ENCODE data around the gene DOCK1.

The DOCK1 gene

DNA sequence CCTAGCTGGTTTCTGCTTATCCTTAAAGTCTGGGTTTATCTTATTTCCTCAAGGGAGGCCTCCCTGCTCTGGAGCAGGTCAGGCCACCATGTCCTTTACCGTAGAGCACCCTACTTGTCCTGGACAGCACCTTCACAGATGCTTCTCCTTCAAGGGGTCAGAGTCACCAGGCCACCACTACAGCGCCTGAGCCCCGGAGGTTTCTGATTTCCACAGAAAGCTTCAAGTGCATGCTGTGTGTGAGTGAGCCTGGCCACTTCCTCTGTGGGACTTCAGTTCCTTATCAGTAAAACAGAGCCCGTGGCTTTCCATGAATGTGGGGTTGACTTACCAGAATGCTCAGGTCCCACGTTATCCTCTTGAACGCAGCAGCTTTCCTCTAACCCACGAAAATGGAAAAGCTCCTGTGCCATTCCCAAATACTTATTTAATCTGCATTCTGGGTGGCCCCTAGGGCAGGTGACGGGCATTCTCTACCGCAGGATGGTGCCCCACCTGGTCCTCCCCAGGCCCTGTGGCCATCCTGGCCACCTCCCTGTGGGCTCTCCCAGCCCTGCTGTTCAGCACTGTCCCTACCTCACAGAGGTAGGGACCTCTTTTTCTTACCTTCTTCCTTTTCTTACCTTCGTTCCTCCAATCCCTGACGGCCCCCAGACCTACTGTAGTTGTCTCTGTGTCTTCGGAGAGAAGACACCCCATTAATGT, 1.4 kb upstream of the DOCK1 start:
- peak overlapping the region; percentile 79; the same call in 1 of the 2 replicates for H3K4me3 ChIP-seq (ENCODE audit: low read depth, low read length)
- no peak overlapping the region for H3K9ac ChIP-seq (ENCODE audit: low read depth, low read length)
- peaks cover 23% of the 10 kb centered on the region for H3K36me3 ChIP-seq (ENCODE audit: control insufficient read depth, insufficient read depth, low read length)
- no peaks in the 10 kb centered on the region for H3K27me3 ChIP-seq (ENCODE audit: control insufficient read depth, insufficient read depth, low read length)
- H3K4me1 ChIP-seq (ENCODE audit: control insufficient read depth, insufficient read depth, low read length) = peaks cover 14% of the 10 kb centered on the region; the same call in 1 of the 2 replicates
- H3K27ac ChIP-seq (ENCODE audit: low read depth, low read length) = no peak overlapping the region
- peaks cover 4% of the 10 kb centered on the region; the same call in 1 of the 2 replicates for H3K9me3 ChIP-seq (ENCODE audit: control insufficient read depth, insufficient read depth, low read length)

- peaks cover 16% of the 10 kb centered on the region; the same call in 1 of the 2 replicates for H3K4me1 ChIP-seq (ENCODE audit: control insufficient read depth, insufficient read depth, low read length)
- no peak overlapping the region for H3K27ac ChIP-seq (ENCODE audit: low read depth, low read length)
- H3K36me3 ChIP-seq (ENCODE audit: control insufficient read depth, insufficient read depth, low read length) = peaks cover 23% of the 10 kb centered on the region
- H3K9ac ChIP-seq (ENCODE audit: low read depth, low read length) = peak overlapping the region; percentile 81
- peak overlapping the region; percentile 79 for H3K4me3 ChIP-seq (ENCODE audit: low read depth, low read length)
- H3K27me3 ChIP-seq (ENCODE audit: control insufficient read depth, insufficient read depth, low read length) = no peaks in the 10 kb centered on the region
- H3K9me3 ChIP-seq (ENCODE audit: control insufficient read depth, insufficient read depth, low read length) = peaks cover 3% of the 10 kb centered on the region; the same call in 1 of the 2 replicates
Measured at GRCh38 chr10:126904516-126904817, 761 bp upstream of the DOCK1 start.

DNA sequence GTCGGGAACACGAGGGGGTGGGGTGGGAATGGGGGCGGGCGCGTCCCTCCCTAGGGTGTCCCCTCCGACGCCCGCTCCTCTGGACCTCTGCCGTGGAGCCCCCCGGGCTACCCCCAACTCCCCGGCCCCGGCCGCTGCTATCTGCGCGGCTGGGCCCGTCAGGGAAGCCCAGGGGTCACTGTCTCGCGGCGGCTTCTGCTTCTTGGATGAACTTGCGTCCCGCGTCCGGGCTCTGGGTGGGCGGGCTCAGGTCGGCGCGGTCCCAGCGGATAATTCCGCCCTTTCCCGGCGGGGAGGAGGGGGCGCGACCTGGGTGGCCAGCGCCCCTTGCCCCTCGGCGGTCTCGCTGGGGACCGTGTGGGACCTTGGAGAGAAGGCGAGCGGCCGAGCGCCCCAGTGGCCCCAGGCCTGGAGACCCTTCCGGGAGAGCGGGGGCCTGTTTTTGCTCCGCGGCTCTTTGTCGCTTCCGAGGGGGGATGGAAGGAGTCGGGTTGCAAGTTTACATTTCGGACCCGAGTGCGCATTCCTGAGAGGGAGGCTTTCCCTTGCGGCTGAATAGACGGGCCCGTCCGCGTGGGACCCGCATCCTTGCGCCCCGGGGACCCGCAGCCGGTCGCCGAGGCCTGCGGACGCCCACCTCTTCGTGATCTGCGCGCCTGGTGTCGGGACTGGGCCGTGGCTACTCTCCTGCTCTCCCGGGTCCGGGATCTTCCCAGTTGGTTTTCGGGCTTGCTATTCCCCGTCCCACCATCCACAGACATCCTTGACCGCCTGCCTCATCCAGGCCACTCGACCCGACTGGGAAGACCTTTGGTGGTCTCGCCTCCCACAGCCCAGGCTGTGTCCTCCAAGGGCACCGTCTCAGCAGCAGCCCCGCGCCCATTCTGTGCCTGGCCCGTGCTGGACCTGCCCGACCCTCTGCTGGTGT, 812 bp downstream of the DOCK1 start:
- Histone ChIP-seq H3K4me3 (ENCODE audit: low read depth, low read length) (peak overlapping the region; percentile 79), H3K36me3 (ENCODE audit: control insufficient read depth, insufficient read depth, low read length) (peaks cover 19% of the 10 kb centered on the region), H3K9ac (ENCODE audit: low read depth, low read length) (peak overlapping the region; percentile 81), H3K4me1 (ENCODE audit: control insufficient read depth, insufficient read depth, low read length) (peaks cover 16% of the 10 kb centered on the region; the same call in 1 of the 2 replicates), H3K27me3 (ENCODE audit: control insufficient read depth, insufficient read depth, low read length) (no peaks in the 10 kb centered on the region), H3K27ac (ENCODE audit: low read depth, low read length) (peak overlapping the region; percentile 76), H3K9me3 (ENCODE audit: control insufficient read depth, insufficient read depth, low read length) (no peaks in the 10 kb centered on the region)

DNA sequence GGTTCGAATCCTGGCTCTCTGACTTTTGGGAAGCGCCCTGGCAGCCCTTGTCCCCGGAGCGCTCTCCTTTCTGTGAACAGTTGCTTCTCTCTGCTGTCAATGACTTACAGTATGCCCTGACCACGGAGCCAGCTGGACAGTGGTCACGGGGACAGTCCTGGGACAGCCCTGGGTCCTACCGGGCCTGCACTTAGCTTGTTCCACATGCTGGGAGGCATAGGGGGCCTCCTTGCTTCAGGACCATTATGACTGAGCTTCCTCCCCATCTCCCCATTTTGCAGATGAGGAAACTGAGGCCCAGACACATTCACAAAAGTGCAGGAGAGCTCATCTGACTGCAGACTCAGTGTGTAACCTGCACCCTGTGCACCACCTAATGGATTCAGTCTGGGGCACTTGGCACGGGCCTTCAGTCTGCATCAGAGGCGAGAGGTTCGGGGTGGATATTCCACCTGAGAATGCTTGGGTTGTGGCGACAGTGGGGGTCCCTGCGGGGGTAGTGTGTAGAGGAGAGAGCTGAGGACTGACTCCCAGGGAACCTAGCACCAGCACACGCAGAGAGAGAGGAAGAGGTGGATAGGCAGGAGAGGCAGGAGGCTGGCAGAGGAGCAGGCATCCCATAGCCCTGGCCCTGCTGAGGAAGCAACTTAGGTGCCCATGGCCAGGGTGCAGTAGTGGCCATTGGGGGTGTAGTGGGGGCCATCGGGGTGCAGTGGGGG, 1.6 kb downstream of the DOCK1 start:
- Histone ChIP-seq H3K36me3 (ENCODE audit: control insufficient read depth, insufficient read depth, low read length) (peaks cover 19% of the 10 kb centered on the region), H3K9ac (ENCODE audit: low read depth, low read length) (peak overlapping the region; percentile 81; the same call in 1 of the 2 replicates), H3K27me3 (ENCODE audit: control insufficient read depth, insufficient read depth, low read length) (no peaks in the 10 kb centered on the region), H3K4me3 (ENCODE audit: low read depth, low read length) (peak overlapping the region; percentile 79), H3K9me3 (ENCODE audit: control insufficient read depth, insufficient read depth, low read length) (no peaks in the 10 kb centered on the region), H3K27ac (ENCODE audit: low read depth, low read length) (peak overlapping the region; percentile 76), H3K4me1 (ENCODE audit: control insufficient read depth, insufficient read depth, low read length) (peaks cover 16% of the 10 kb centered on the region; the same call in 1 of the 2 replicates)

GRCh38 chr10:126907423-126907970, 2.3 kb downstream of the DOCK1 start:
- peaks cover 16% of the 10 kb centered on the region for H3K36me3 ChIP-seq (ENCODE audit: control insufficient read depth, insufficient read depth, low read length)
- no peak overlapping the region for H3K4me3 ChIP-seq (ENCODE audit: low read depth, low read length)
- no peaks in the 10 kb centered on the region for H3K27me3 ChIP-seq (ENCODE audit: control insufficient read depth, insufficient read depth, low read length)
- no peak overlapping the region for H3K9ac ChIP-seq (ENCODE audit: low read depth, low read length)
- no peak overlapping the region for H3K27ac ChIP-seq (ENCODE audit: low read depth, low read length)
- H3K4me1 ChIP-seq (ENCODE audit: control insufficient read depth, insufficient read depth, low read length) = peaks cover 16% of the 10 kb centered on the region; the same call in 1 of the 2 replicates
- H3K9me3 ChIP-seq (ENCODE audit: control insufficient read depth, insufficient read depth, low read length) = no peaks in the 10 kb centered on the region

DNA sequence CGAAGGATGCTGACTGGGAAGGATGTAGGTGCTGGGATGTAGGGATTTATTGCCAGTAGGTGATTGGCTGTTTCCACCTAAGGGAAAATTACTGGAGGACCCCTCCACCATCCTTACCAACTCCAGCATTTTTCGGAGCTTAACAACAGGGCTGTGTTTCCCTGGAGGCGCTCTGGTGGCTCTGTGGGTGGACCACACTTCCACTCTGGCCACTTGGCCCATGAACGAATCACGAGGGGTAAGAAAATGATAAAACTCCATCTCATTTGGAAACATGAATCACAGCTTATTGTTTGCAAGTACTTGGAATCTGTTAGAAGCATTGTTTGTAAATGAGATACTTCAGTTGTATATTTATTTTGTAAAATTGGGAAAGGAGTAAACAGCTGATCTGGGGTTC, 3.0 kb downstream of the DOCK1 start:
- no peak overlapping the region for H3K9ac ChIP-seq (ENCODE audit: low read depth, low read length)
- H3K4me3 ChIP-seq (ENCODE audit: low read depth, low read length) = no peak overlapping the region
- no peak overlapping the region for H3K27ac ChIP-seq (ENCODE audit: low read depth, low read length)
- no peaks in the 10 kb centered on the region for H3K9me3 ChIP-seq (ENCODE audit: control insufficient read depth, insufficient read depth, low read length)
- H3K36me3 ChIP-seq (ENCODE audit: control insufficient read depth, insufficient read depth, low read length) = peaks cover 9% of the 10 kb centered on the region
- H3K27me3 ChIP-seq (ENCODE audit: control insufficient read depth, insufficient read depth, low read length) = no peaks in the 10 kb centered on the region
- H3K4me1 ChIP-seq (ENCODE audit: control insufficient read depth, insufficient read depth, low read length) = peaks cover 16% of the 10 kb centered on the region; the same call in 1 of the 2 replicates

DNA sequence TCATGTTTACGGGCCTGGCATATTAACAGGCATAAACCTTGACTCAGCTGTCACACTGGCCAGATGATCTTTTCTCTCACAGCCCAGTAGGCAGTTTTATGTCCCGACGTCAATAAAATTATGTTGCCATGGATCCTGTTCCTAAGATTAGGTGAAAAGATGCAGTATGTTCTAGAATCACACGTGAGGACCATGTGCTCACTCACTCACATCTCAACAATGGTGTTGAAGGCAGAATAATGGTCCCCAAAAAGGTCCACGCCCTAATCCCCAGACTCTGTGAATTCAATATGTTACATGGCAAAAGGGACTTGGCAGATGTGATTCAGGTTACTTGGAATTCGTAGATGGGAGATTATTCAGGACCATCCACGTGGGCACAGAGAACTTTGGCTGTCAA, 3.5 kb downstream of the DOCK1 start:
- peaks cover 4% of the 10 kb centered on the region for H3K36me3 ChIP-seq (ENCODE audit: control insufficient read depth, insufficient read depth, low read length)
- H3K4me1 ChIP-seq (ENCODE audit: control insufficient read depth, insufficient read depth, low read length) = peaks cover 16% of the 10 kb centered on the region; the same call in 1 of the 2 replicates
- no peak overlapping the region for H3K4me3 ChIP-seq (ENCODE audit: low read depth, low read length)
- no peak overlapping the region for H3K27ac ChIP-seq (ENCODE audit: low read depth, low read length)
- no peaks in the 10 kb centered on the region for H3K9me3 ChIP-seq (ENCODE audit: control insufficient read depth, insufficient read depth, low read length)
- H3K9ac ChIP-seq (ENCODE audit: low read depth, low read length) = no peak overlapping the region
- H3K27me3 ChIP-seq (ENCODE audit: control insufficient read depth, insufficient read depth, low read length) = no peaks in the 10 kb centered on the region

GRCh38 chr10:126909147-126909546, 3.9 kb downstream of the DOCK1 start:
- no peaks in the 10 kb centered on the region for H3K9me3 ChIP-seq (ENCODE audit: control insufficient read depth, insufficient read depth, low read length)
- H3K9ac ChIP-seq (ENCODE audit: low read depth, low read length) = no peak overlapping the region
- no peaks in the 10 kb centered on the region for H3K27me3 ChIP-seq (ENCODE audit: control insufficient read depth, insufficient read depth, low read length)
- 0 out of 2 replicates have a peak, but pooled peaks cover under 1% of the 10 kb centered on the region for H3K36me3 ChIP-seq (ENCODE audit: control insufficient read depth, insufficient read depth, low read length)
- peaks cover 15% of the 10 kb centered on the region; the same call in 1 of the 2 replicates for H3K4me1 ChIP-seq (ENCODE audit: control insufficient read depth, insufficient read depth, low read length)
- H3K4me3 ChIP-seq (ENCODE audit: low read depth, low read length) = no peak overlapping the region
- no peak overlapping the region for H3K27ac ChIP-seq (ENCODE audit: low read depth, low read length)

DNA sequence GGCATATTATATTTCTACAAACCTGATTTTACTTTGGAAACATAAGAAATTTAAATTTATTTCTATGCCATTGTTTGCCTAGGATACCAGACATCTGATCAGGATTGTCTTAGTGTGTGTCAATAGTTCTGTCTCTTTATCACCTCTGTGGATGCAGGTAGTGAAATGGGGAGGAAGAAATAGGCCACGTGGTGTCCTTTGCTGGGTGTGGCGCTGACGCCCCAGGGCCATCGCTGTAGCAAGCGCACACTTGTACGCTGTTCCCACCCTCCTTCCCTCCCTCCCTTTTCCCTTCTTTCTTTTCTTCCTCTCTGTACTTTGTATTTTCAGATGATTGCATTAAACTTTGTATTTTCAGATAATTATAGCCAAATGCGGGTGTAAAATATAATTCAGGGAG, 5.0 kb downstream of the DOCK1 start:
- H3K4me1 ChIP-seq (ENCODE audit: control insufficient read depth, insufficient read depth, low read length) = peaks cover 8% of the 10 kb centered on the region; the same call in 1 of the 2 replicates
- H3K9ac ChIP-seq (ENCODE audit: low read depth, low read length) = no peak overlapping the region
- no peaks in the 10 kb centered on the region for H3K36me3 ChIP-seq (ENCODE audit: control insufficient read depth, insufficient read depth, low read length)
- no peak overlapping the region for H3K27ac ChIP-seq (ENCODE audit: low read depth, low read length)
- H3K9me3 ChIP-seq (ENCODE audit: control insufficient read depth, insufficient read depth, low read length) = no peaks in the 10 kb centered on the region
- H3K4me3 ChIP-seq (ENCODE audit: low read depth, low read length) = no peak overlapping the region
- no peaks in the 10 kb centered on the region for H3K27me3 ChIP-seq (ENCODE audit: control insufficient read depth, insufficient read depth, low read length)

- no peaks in the 10 kb centered on the region for H3K27me3 ChIP-seq (ENCODE audit: control insufficient read depth, insufficient read depth, low read length)
- H3K27ac ChIP-seq (ENCODE audit: low read depth, low read length) = no peak overlapping the region
- H3K4me1 ChIP-seq (ENCODE audit: control insufficient read depth, insufficient read depth, low read length) = peaks cover 8% of the 10 kb centered on the region; the same call in 1 of the 2 replicates
- H3K9ac ChIP-seq (ENCODE audit: low read depth, low read length) = no peak overlapping the region
- H3K9me3 ChIP-seq (ENCODE audit: control insufficient read depth, insufficient read depth, low read length) = no peaks in the 10 kb centered on the region
- H3K4me3 ChIP-seq (ENCODE audit: low read depth, low read length) = no peak overlapping the region
- H3K36me3 ChIP-seq (ENCODE audit: control insufficient read depth, insufficient read depth, low read length) = no peaks in the 10 kb centered on the region
Measured at GRCh38 chr10:126910798-126911197, 5.6 kb downstream of the DOCK1 start.

Measured in HUES48 (cell line).